Mucosa of stomach (tissue), 1 donor: ENCODE results near the gene SPIRE1.

Experiments
- H3K27me3 ChIP-seq: one replicate; pipeline ENCODE4 v1.7.0; 2013; ENCODE audit warnings: mild to moderate bottlenecking, low read length; ENCODE audit not compliant: control insufficient read depth, insufficient read depth
- H3K36me3 ChIP-seq: one replicate; pipeline ENCODE4 v1.7.0; 2013; ENCODE audit warnings: low read length; ENCODE audit not compliant: control insufficient read depth, insufficient read depth
- H3K4me1 ChIP-seq: one replicate; pipeline ENCODE4 v1.7.0; 2013; ENCODE audit warnings: mild to moderate bottlenecking, low read length; ENCODE audit not compliant: control insufficient read depth, insufficient read depth
- H3K4me3 ChIP-seq: one replicate; pipeline ENCODE4 v1.7.0; 2013; ENCODE audit warnings: low read length
- H3K9ac ChIP-seq: one replicate; pipeline ENCODE4 v1.7.0; 2013; ENCODE audit warnings: mild to moderate bottlenecking, low read length, moderate library complexity
- H3K9me3 ChIP-seq: one replicate; pipeline ENCODE4 v1.7.0; 2013; ENCODE audit warnings: mild to moderate bottlenecking, low read length, moderate library complexity; ENCODE audit not compliant: control insufficient read depth
- donor health status: Pancreatic carcinoma.

The SPIRE1 gene

GRCh38 chr18:12410081-12410481, 247.8 kb downstream of the SPIRE1 start:
- H3K4me1 ChIP-seq = peaks cover 22% of the 10 kb centered on the region
- H3K9ac ChIP-seq = no peak overlapping the region
- no peaks in the 10 kb centered on the region for H3K36me3 ChIP-seq
- H3K9me3 ChIP-seq = no peaks in the 10 kb centered on the region
- peaks cover 14% of the 10 kb centered on the region for H3K27me3 ChIP-seq
- no peak overlapping the region for H3K4me3 ChIP-seq

GRCh38 chr18:12409469-12409868, 248.4 kb downstream of the SPIRE1 start:
- H3K9me3 ChIP-seq = no peaks in the 10 kb centered on the region
- no peaks in the 10 kb centered on the region for H3K36me3 ChIP-seq
- no peak overlapping the region for H3K4me3 ChIP-seq
- H3K4me1 ChIP-seq = peaks cover 22% of the 10 kb centered on the region
- H3K27me3 ChIP-seq = peaks cover 14% of the 10 kb centered on the region
- H3K9ac ChIP-seq = no peak overlapping the region

GRCh38 chr18:12408247-12408869, 249.5 kb downstream of the SPIRE1 start:
- H3K9me3 ChIP-seq = no peaks in the 10 kb centered on the region
- peaks cover 22% of the 10 kb centered on the region for H3K4me1 ChIP-seq
- peaks cover 14% of the 10 kb centered on the region for H3K27me3 ChIP-seq
- H3K4me3 ChIP-seq = peak overlapping the region; percentile 9
- H3K9ac ChIP-seq = no peak overlapping the region
- H3K36me3 ChIP-seq = no peaks in the 10 kb centered on the region

GRCh38 chr18:12406371-12407111, 251.4 kb downstream of the SPIRE1 start:
- Histone ChIP-seq H3K36me3 (no peaks in the 10 kb centered on the region), H3K4me3 (no peak overlapping the region), H3K9ac (no peak overlapping the region), H3K27me3 (peaks cover 14% of the 10 kb centered on the region), H3K9me3 (no peaks in the 10 kb centered on the region), H3K4me1 (peaks cover 22% of the 10 kb centered on the region)

- Histone ChIP-seq H3K4me1 (peaks cover 14% of the 10 kb centered on the region), H3K9me3 (no peaks in the 10 kb centered on the region), H3K9ac (no peak overlapping the region), H3K36me3 (no peaks in the 10 kb centered on the region), H3K4me3 (no peak overlapping the region), H3K27me3 (peaks cover 14% of the 10 kb centered on the region)
Observed at GRCh38 chr18:12405066-12405465, 252.8 kb downstream of the SPIRE1 start.

- H3K36me3 ChIP-seq = no peaks in the 10 kb centered on the region
- H3K27me3 ChIP-seq = peaks cover 14% of the 10 kb centered on the region
- H3K9ac ChIP-seq = no peak overlapping the region
- peaks cover 14% of the 10 kb centered on the region for H3K4me1 ChIP-seq
- H3K9me3 ChIP-seq = no peaks in the 10 kb centered on the region
- no peak overlapping the region for H3K4me3 ChIP-seq
Observed at GRCh38 chr18:12403601-12404506, 254.1 kb downstream of the SPIRE1 start.

GRCh38 chr18:12401881-12402280, 256.0 kb downstream of the SPIRE1 start:
- Histone ChIP-seq H3K9ac (no peak overlapping the region), H3K4me3 (no peak overlapping the region), H3K9me3 (no peaks in the 10 kb centered on the region), H3K36me3 (no peaks in the 10 kb centered on the region), H3K4me1 (peaks cover 9% of the 10 kb centered on the region), H3K27me3 (peaks cover 15% of the 10 kb centered on the region)

- Histone ChIP-seq H3K9ac (no peak overlapping the region), H3K9me3 (no peaks in the 10 kb centered on the region), H3K4me1 (no peaks in the 10 kb centered on the region), H3K27me3 (peaks cover 3% of the 10 kb centered on the region), H3K4me3 (no peak overlapping the region), H3K36me3 (no peaks in the 10 kb centered on the region)
Observed at GRCh38 chr18:12399231-12399630, 258.7 kb downstream of the SPIRE1 start.

GRCh38 chr18:12398625-12399024, 259.3 kb downstream of the SPIRE1 start:
- H3K9me3 ChIP-seq = no peaks in the 10 kb centered on the region
- H3K9ac ChIP-seq = no peak overlapping the region

GRCh38 chr18:12397793-12398192, 260.1 kb downstream of the SPIRE1 start:
- Histone ChIP-seq H3K27me3 (peaks cover 3% of the 10 kb centered on the region), H3K4me1 (no peaks in the 10 kb centered on the region), H3K9ac (no peak overlapping the region), H3K4me3 (no peak overlapping the region), H3K36me3 (no peaks in the 10 kb centered on the region), H3K9me3 (no peaks in the 10 kb centered on the region)

More at GRCh38 chr18:12398625-12399024, 259.3 kb downstream of the SPIRE1 start:
- H3K27me3 ChIP-seq = peaks cover 3% of the 10 kb centered on the region
- H3K4me1 ChIP-seq = no peaks in the 10 kb centered on the region
- no peaks in the 10 kb centered on the region for H3K36me3 ChIP-seq
- no peak overlapping the region for H3K4me3 ChIP-seq

- Histone ChIP-seq H3K4me3 (no peak overlapping the region), H3K9ac (no peak overlapping the region)
Observed at GRCh38 chr18:12397254-12397653, 260.7 kb downstream of the SPIRE1 start.

More at GRCh38 chr18:12397254-12397653, 260.7 kb downstream of the SPIRE1 start:
- H3K9me3 ChIP-seq = no peaks in the 10 kb centered on the region
- H3K27me3 ChIP-seq = peaks cover 3% of the 10 kb centered on the region
- no peaks in the 10 kb centered on the region for H3K36me3 ChIP-seq
- no peaks in the 10 kb centered on the region for H3K4me1 ChIP-seq
